Mesendoderm (in vitro differentiated cells): ENCODE data around the gene ACSL3.

Source experiments
- DNase-seq: peaks from one replicate; pipeline ENCODE4 v3.0.0; 2013
- H2AK5ac ChIP-seq: 2 replicates; pipeline ENCODE4 v1.6.1; 2013; ENCODE audit warnings: low read length, inconsistent platforms
- H2BK120ac ChIP-seq: 2 replicates; pipeline ENCODE4 v1.6.1; 2013; ENCODE audit warnings: low read depth, mild to moderate bottlenecking, low read length, moderate library complexity, mixed read lengths
- H2BK15ac ChIP-seq: replicated peaks from 2 replicates; pipeline ENCODE4 v1.6.1; 2013; ENCODE audit warnings: low read depth, mild to moderate bottlenecking, moderate library complexity
- H2BK5ac ChIP-seq: 2 replicates; pipeline ENCODE4 v1.6.1; 2013; ENCODE audit warnings: low read length, inconsistent platforms
- H3K18ac ChIP-seq: 2 replicates; pipeline ENCODE4 v1.6.1; 2013; ENCODE audit warnings: mild to moderate bottlenecking, low read length, mixed read lengths
- H3K23ac ChIP-seq: one replicate; pipeline ENCODE4 v1.6.1; 2013; ENCODE audit warnings: low read length
- H3K27ac ChIP-seq: 2 replicates; pipeline ENCODE4 v1.5.1; 2013; ENCODE audit warnings: low read depth, mild to moderate bottlenecking, inconsistent platforms, low read length, moderate library complexity
- H3K27me3 ChIP-seq: 2 replicates; pipeline ENCODE4 v1.6.1; 2013; ENCODE audit warnings: low read length, control low read depth, mild to moderate bottlenecking, inconsistent platforms; ENCODE audit not compliant: insufficient read depth, poor library complexity
- H3K36me3 ChIP-seq: 2 replicates; pipeline ENCODE4 v1.6.1; 2013; ENCODE audit warnings: low read length, inconsistent platforms; ENCODE audit not compliant: control insufficient read depth, insufficient read depth
- H3K4ac ChIP-seq: one replicate; pipeline ENCODE4 v1.6.1; 2013; ENCODE audit warnings: low read depth, mild to moderate bottlenecking, low read length, moderate library complexity
- H3K4me1 ChIP-seq: 2 replicates; pipeline ENCODE4 v1.6.1; 2013; ENCODE audit warnings: low read depth, low read length, inconsistent platforms; ENCODE audit not compliant: control insufficient read depth
- H3K4me2 ChIP-seq: 2 replicates; pipeline ENCODE4 v1.6.1; 2013; ENCODE audit warnings: low read length
- H3K4me3 ChIP-seq: 2 replicates; pipeline ENCODE4 v1.5.1; 2013; ENCODE audit warnings: mild to moderate bottlenecking, low read length
- H3K56ac ChIP-seq: one replicate; pipeline ENCODE4 v1.6.1; 2013; ENCODE audit warnings: low read length
- H3K79me1 ChIP-seq: 2 replicates; pipeline ENCODE4 v1.6.1; 2013; ENCODE audit warnings: low read length, inconsistent platforms
- H3K79me2 ChIP-seq: 2 replicates; pipeline ENCODE4 v1.6.1; 2013; ENCODE audit warnings: mild to moderate bottlenecking, low read length; ENCODE audit not compliant: control insufficient read depth, insufficient read depth
- H3K9ac ChIP-seq: 2 replicates; pipeline ENCODE4 v1.6.1; 2013; ENCODE audit warnings: low read length, inconsistent platforms
- H4K5ac ChIP-seq: one replicate; pipeline ENCODE4 v1.6.1; 2013; ENCODE audit warnings: low read length
- H4K8ac ChIP-seq: one replicate; pipeline ENCODE4 v1.6.1; 2013; ENCODE audit warnings: low read depth, mild to moderate bottlenecking, control low read depth, low read length, moderate library complexity
- WGBS: extraction: QIAGEN DNeasy Blood & Tissue Kit; methylation state at CpG from one replicate; pipeline ENCODE4 v1.1.7; 2013; ENCODE audit warnings: low lambda C conversion rate, missing lambda C conversion rate; ENCODE audit not compliant: insufficient coverage; ENCODE audit errors: extremely low coverage; 5-methylcytosine and 5-hydroxymethylcytosine counted together

Gene ACSL3

GRCh38 chr2:222879604-222879933 is 18.7 kb downstream of the ACSL3 start:
- Histone ChIP-seq H2AK5ac (no peak overlapping the region), H3K4me3 (no peak overlapping the region), H3K36me3 (no peaks in the 10 kb centered on the region), H3K4me1 (peaks cover 3% of the 10 kb centered on the region), H3K4ac (no peak overlapping the region), H2BK15ac (no peak overlapping the region), H3K18ac (no peak overlapping the region), H3K23ac (no peak overlapping the region), H3K27ac (no peak overlapping the region), H3K79me2 (peaks cover 74% of the 10 kb centered on the region), H3K27me3 (no peaks in the 10 kb centered on the region), H3K56ac (no peak overlapping the region), H3K79me1 (peaks cover 8% of the 10 kb centered on the region), H2BK120ac (no peak overlapping the region), H4K8ac (no peak overlapping the region), H3K9ac (no peak overlapping the region), H3K4me2 (no peak overlapping the region), H4K5ac (no peak overlapping the region), H2BK5ac (no peak overlapping the region)
- no CpG with 5 or more reads among the region's 3 CpGs for WGBS
- no peak for DNase-seq

DNA sequence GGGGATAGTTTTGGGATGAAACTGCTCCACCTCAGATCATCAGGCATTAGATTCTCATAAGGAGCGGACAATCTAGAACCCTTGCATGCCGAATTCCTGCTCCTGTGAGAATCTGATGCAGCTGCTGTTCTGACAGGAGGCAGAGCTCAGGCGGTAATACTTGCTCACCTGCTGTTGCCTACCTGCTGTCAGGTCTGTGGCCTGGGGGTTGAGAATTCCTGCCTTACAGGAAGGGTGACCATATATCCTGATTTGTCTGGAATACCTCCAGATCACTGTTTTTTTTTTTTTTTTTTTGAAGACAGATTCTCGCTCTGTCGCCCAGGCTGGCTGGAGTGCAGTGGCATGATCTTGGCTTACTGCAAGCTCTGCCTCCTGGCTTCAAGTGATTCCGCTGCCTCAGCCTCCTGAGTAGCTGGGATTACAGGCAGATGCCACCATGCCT is 21.7 kb downstream of the ACSL3 start:
- no CpG with 5 or more reads among the region's 6 CpGs for WGBS
- peak; percentile 45 for DNase-seq

DNA sequence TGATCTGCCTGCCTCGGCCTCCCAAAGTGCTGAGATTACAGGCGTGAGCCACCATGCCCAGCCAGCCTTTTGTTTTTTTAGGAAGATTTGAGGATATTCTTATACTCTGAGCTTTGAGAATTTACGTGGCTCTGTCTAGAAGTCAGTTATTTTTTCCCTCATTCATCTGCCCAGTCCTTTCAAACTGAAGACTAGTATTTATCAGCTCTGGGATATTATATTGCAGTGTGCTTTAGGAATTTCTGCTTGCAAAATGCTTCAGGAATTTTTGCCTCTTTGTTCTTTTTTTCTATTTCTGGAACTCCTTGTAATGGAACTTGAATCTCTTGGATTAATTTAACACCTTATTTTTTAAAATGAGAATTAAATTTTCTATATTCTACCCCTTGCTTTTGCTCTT is 22.6 kb downstream of the ACSL3 start:
- Histone ChIP-seq H3K79me1 (peaks cover 14% of the 10 kb centered on the region), H3K56ac (no peak overlapping the region), H3K27ac (no peak overlapping the region), H3K23ac (no peak overlapping the region), H3K18ac (no peak overlapping the region), H3K79me2 (peaks cover 67% of the 10 kb centered on the region), H3K9ac (no peak overlapping the region), H2BK120ac (no peak overlapping the region), H3K4me3 (no peak overlapping the region), H3K4me2 (no peak overlapping the region), H3K4ac (no peak overlapping the region), H3K36me3 (no peaks in the 10 kb centered on the region), H4K5ac (no peak overlapping the region), H2AK5ac (no peak overlapping the region), H2BK5ac (no peak overlapping the region), H4K8ac (no peak overlapping the region), H3K27me3 (no peaks in the 10 kb centered on the region), H3K4me1 (no peaks in the 10 kb centered on the region), H2BK15ac (no peak overlapping the region)
- DNase-seq, result no peak
- WGBS, result no CpG with 5 or more reads among the region's 3 CpGs

More for the DNA sequence above, 21.7 kb downstream of the ACSL3 start:
- Histone ChIP-seq H2BK15ac (no peak overlapping the region), H2BK5ac (no peak overlapping the region), H3K36me3 (no peaks in the 10 kb centered on the region), H3K56ac (no peak overlapping the region), H3K23ac (no peak overlapping the region), H3K27ac (no peak overlapping the region), H3K18ac (no peak overlapping the region), H2AK5ac (no peak overlapping the region), H3K4ac (no peak overlapping the region), H4K5ac (no peak overlapping the region), H3K27me3 (no peaks in the 10 kb centered on the region), H3K79me1 (peaks cover 14% of the 10 kb centered on the region), H4K8ac (no peak overlapping the region), H3K4me2 (no peak overlapping the region), H3K79me2 (peaks cover 74% of the 10 kb centered on the region), H2BK120ac (no peak overlapping the region), H3K4me1 (no peaks in the 10 kb centered on the region), H3K4me3 (no peak overlapping the region), H3K9ac (no peak overlapping the region)

DNA sequence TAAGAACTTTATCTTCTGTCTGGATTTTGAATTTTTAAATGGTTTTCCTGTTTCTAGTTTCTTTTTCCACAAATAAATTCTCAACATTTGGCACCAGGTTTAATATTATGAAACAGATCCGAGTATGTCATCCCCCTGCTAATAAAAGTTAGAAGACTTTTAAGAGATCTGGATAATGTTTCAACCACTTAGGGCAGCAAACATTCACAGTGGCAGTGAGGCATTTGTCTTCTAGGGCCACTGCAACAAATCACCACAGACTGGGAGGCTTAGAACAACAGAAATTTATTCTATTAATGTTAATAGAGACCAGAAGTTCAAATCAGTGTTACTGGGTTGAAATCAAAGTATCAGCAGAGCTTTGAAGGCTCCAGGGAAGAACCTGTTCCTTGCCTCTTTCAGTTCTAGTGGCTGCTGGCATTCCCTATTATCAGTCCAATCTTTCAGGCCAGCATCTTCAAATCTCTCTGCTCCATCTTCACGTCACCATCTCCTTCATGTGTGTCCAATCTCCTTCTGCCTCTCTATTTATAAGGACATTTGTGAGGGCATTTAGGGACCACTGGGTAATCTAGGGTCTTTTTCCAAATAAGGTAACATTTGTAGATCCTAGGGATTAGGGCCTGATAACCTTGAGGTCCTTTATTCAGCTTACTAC is 23.4 kb downstream of the ACSL3 start:
- H2BK15ac ChIP-seq, result no peak overlapping the region
- no peak for DNase-seq
- no CpG with 5 or more reads among the region's 2 CpGs for WGBS
- no peak overlapping the region for H4K5ac ChIP-seq
- H2BK5ac ChIP-seq, result no peak overlapping the region
- H3K18ac ChIP-seq, result no peak overlapping the region
- H3K56ac ChIP-seq, result no peak overlapping the region
- H3K36me3 ChIP-seq, result no peaks in the 10 kb centered on the region
- H3K4me1 ChIP-seq, result no peaks in the 10 kb centered on the region
- H3K27me3 ChIP-seq, result no peaks in the 10 kb centered on the region
- H3K79me1 ChIP-seq, result peaks cover 14% of the 10 kb centered on the region
- no peak overlapping the region for H3K4ac ChIP-seq
- no peak overlapping the region for H2BK120ac ChIP-seq
- H3K23ac ChIP-seq, result no peak overlapping the region
- no peak overlapping the region for H3K4me3 ChIP-seq
- no peak overlapping the region for H4K8ac ChIP-seq
- H3K4me2 ChIP-seq, result no peak overlapping the region
- H3K27ac ChIP-seq, result no peak overlapping the region
- no peak overlapping the region for H3K9ac ChIP-seq
- H3K79me2 ChIP-seq, result peaks cover 64% of the 10 kb centered on the region
- H2AK5ac ChIP-seq, result no peak overlapping the region

GRCh38 chr2:222884805-222885424 is 24.1 kb downstream of the ACSL3 start:
- no CpG with 5 or more reads among the region's 5 CpGs for WGBS
- no peak overlapping the region for H3K4ac ChIP-seq
- peaks cover 61% of the 10 kb centered on the region for H3K79me2 ChIP-seq
- H3K36me3 ChIP-seq, result no peaks in the 10 kb centered on the region
- no peak overlapping the region for H2AK5ac ChIP-seq
- H2BK120ac ChIP-seq, result no peak overlapping the region
- H4K8ac ChIP-seq, result no peak overlapping the region
- no peaks in the 10 kb centered on the region for H3K27me3 ChIP-seq
- no peak overlapping the region for H3K4me3 ChIP-seq
- no peak overlapping the region for H3K56ac ChIP-seq
- no peak overlapping the region for H2BK5ac ChIP-seq
- H3K4me1 ChIP-seq, result no peaks in the 10 kb centered on the region
- no peak overlapping the region for H4K5ac ChIP-seq
- no peak overlapping the region for H2BK15ac ChIP-seq
- peaks cover 14% of the 10 kb centered on the region for H3K79me1 ChIP-seq
- DNase-seq, result no peak
- H3K27ac ChIP-seq, result no peak overlapping the region
- no peak overlapping the region for H3K23ac ChIP-seq
- no peak overlapping the region for H3K9ac ChIP-seq
- H3K18ac ChIP-seq, result no peak overlapping the region
- no peak overlapping the region for H3K4me2 ChIP-seq

GRCh38 chr2:222887124-222887523 is 26.3 kb downstream of the ACSL3 start:
- Histone ChIP-seq H3K4ac (no peak overlapping the region), H3K79me2 (peaks cover 54% of the 10 kb centered on the region), H3K9ac (no peak overlapping the region), H3K4me1 (no peaks in the 10 kb centered on the region), H2BK5ac (no peak overlapping the region), H3K27ac (no peak overlapping the region), H2AK5ac (no peak overlapping the region), H2BK120ac (no peak overlapping the region), H3K23ac (no peak overlapping the region), H2BK15ac (no peak overlapping the region), H3K79me1 (peaks cover 12% of the 10 kb centered on the region), H3K56ac (no peak overlapping the region), H3K4me3 (no peak overlapping the region), H4K5ac (no peak overlapping the region), H3K4me2 (no peak overlapping the region), H3K36me3 (no peaks in the 10 kb centered on the region), H4K8ac (no peak overlapping the region), H3K18ac (no peak overlapping the region), H3K27me3 (no peaks in the 10 kb centered on the region)
- no CpG with 5 or more reads among the region's 1 CpG for WGBS
- DNase-seq, result no peak
